ENCODE measurements around the gene RGSL1. TPM values are rescaled to one million over a fixed set of nuclear protein-coding genes. Genes with fewer than 3 reads are reported as not detected.
A peak's percentile ranks its signal among the peaks of the same experiment; 100 is the strongest.

Gene RGSL1
- total RNA-seq, 2 experiments from 2014 or later = not detected

- no peak for DNase-seq (ENCODE audit: low spot score)
- no peaks in the 10 kb centered on the region for H3K9me2 ChIP-seq (ENCODE audit: insufficient read depth, low read length)
- no peak overlapping the region for H3K4me2 ChIP-seq (ENCODE audit: low read length)
- no peaks in the 10 kb centered on the region for H3K36me3 ChIP-seq (ENCODE audit: insufficient read depth, low read length)
- no peak overlapping the region for H3K4me3 ChIP-seq (ENCODE audit: low read depth, low read length, poor library complexity, severe bottlenecking)
- TF ChIP-seq CTCF (conservative IDR thresholded peaks at IDR 0.05; ENCODE audit: low read length) (no peak), EZH2phosphoT487 (IDR thresholded peaks at IDR 0.05; ENCODE audit: borderline replicate concordance, low read depth, low read length) (no peak)
- peaks cover 15% of the 10 kb centered on the region for H3K4me1 ChIP-seq (ENCODE audit: insufficient read depth, low read length, poor library complexity, severe bottlenecking)
- no TSS peak for BruUV-seq (replicated peaks)
- H3K79me2 ChIP-seq (ENCODE audit: insufficient read depth, low read depth, low read length) = no peaks in the 10 kb centered on the region
- no peak overlapping the region for H3K27ac ChIP-seq (ENCODE audit: low read depth, low read length, poor library complexity, severe bottlenecking)
- H4K20me1 ChIP-seq (ENCODE audit: insufficient read depth, low read length) = no peaks in the 10 kb centered on the region
- H3K9me3 ChIP-seq (ENCODE audit: low read length) = no peaks in the 10 kb centered on the region
- H2AFZ ChIP-seq (ENCODE audit: low read length) = no peak overlapping the region
- POLR2A ChIA-PET = interaction anchor here (0.7 to 2.6 kb wide), 2 partner anchors 201 to 206 kb away, joined by 5 to 10 read pairs; no protein-coding TSS in a partner anchor
- CTCF ChIA-PET (ENCODE audit: unreplicated experiment) = interaction anchor here (0.8 to 1.8 kb wide), 2 partner anchors 11 to 12 kb away, joined by 3 to 4 read pairs; no protein-coding TSS in a partner anchor
- intact Hi-C loops (cut with micrococcal nuclease; ENCODE audit: unreplicated experiment) = no loop called here
Observed at GRCh38 chr1:182587093-182587492, 137.1 kb downstream of the RGSL1 start.

GRCh38 chr1:182587666-182588499, 137.9 kb downstream of the RGSL1 start:
- Histone ChIP-seq H3K4me2 (ENCODE audit: low read length) (peak overlapping the region; percentile 76), H3K9me2 (ENCODE audit: insufficient read depth, low read length) (no peaks in the 10 kb centered on the region), H3K4me3 (ENCODE audit: low read depth, low read length, poor library complexity, severe bottlenecking) (peak overlapping the region; percentile 71), H3K36me3 (ENCODE audit: insufficient read depth, low read length) (no peaks in the 10 kb centered on the region), H3K9me3 (ENCODE audit: low read length) (no peaks in the 10 kb centered on the region), H3K4me1 (ENCODE audit: insufficient read depth, low read length, poor library complexity, severe bottlenecking) (peaks cover 15% of the 10 kb centered on the region), H3K27ac (ENCODE audit: low read depth, low read length, poor library complexity, severe bottlenecking) (peak overlapping the region; percentile 34), H3K79me2 (ENCODE audit: insufficient read depth, low read depth, low read length) (no peaks in the 10 kb centered on the region), H4K20me1 (ENCODE audit: insufficient read depth, low read length) (no peaks in the 10 kb centered on the region), H2AFZ (ENCODE audit: low read length) (peak overlapping the region; percentile 88; the same call in 1 of the 2 replicates)
- ChIA-PET CTCF (ENCODE audit: unreplicated experiment) (interaction anchor here (1.0 to 4.1 kb wide), 4 partner anchors 11 to 201 kb away, joined by 3 to 26 read pairs (median 4); no protein-coding TSS in a partner anchor), POLR2A (interaction anchor here (0.6 to 2.6 kb wide), 17 partner anchors 10 to 242 kb away, joined by 3 to 10 read pairs (median 3); partner anchors contain the start of gene NPL)
- BruUV-seq (replicated peaks) = no TSS peak
- no peak for DNase-seq (ENCODE audit: low spot score)
- no peak for TF ChIP-seq CTCF (conservative IDR thresholded peaks at IDR 0.05; ENCODE audit: low read length)
- TF ChIP-seq EZH2phosphoT487 (IDR thresholded peaks at IDR 0.05; ENCODE audit: borderline replicate concordance, low read depth, low read length) = no peak
- intact Hi-C loops (cut with micrococcal nuclease; ENCODE audit: unreplicated experiment) = no loop called here

Data from OCI-LY7 (cell line).